GM19328 (cell line): ENCODE data around the gene PCDHB8.
"Not testable (repeated sequence)": the region's sequence is repeated elsewhere in the genome, so short reads cannot be mapped to it uniquely, and the experiment has no call there.

Experiments used
- ATAC-seq: cut with Tn5 transposase; IDR thresholded peaks from one replicate; pipeline ENCODE4 v1.9.1; 2021; ENCODE audit warnings: mild to moderate bottlenecking, moderate library complexity; ENCODE audit not compliant: unreplicated experiment

PCDHB8 gene

GRCh38 chr5:141224844-141225243 is 47.3 kb downstream of the PCDHB8 start:
- ATAC-seq = not testable (repeated sequence)

GRCh38 chr5:141225421-141225820 is 47.8 kb downstream of the PCDHB8 start:
- ATAC-seq = not testable (repeated sequence)
